GM18951 (cell line): ENCODE data around the gene KLF13.

Source experiments
- POLR2A ChIP-seq: IDR thresholded peaks from 4 replicates; pipeline ENCODE4 v1.6.1; 2011; ENCODE audit warnings: mild to moderate bottlenecking; ENCODE audit not compliant: insufficient read length, insufficient read depth; ENCODE audit errors: extremely low read depth
- in situ Hi-C: fragments of 300-500 bp; cut with MboI; formaldehyde crosslinking; loops from one replicate; pipeline ENCODE4 v1.12.0; 2022; ENCODE audit warnings: low sequenced_read_pairs, mixed read lengths, inconsistent platforms; ENCODE audit not compliant: unreplicated experiment

Gene KLF13

DNA sequence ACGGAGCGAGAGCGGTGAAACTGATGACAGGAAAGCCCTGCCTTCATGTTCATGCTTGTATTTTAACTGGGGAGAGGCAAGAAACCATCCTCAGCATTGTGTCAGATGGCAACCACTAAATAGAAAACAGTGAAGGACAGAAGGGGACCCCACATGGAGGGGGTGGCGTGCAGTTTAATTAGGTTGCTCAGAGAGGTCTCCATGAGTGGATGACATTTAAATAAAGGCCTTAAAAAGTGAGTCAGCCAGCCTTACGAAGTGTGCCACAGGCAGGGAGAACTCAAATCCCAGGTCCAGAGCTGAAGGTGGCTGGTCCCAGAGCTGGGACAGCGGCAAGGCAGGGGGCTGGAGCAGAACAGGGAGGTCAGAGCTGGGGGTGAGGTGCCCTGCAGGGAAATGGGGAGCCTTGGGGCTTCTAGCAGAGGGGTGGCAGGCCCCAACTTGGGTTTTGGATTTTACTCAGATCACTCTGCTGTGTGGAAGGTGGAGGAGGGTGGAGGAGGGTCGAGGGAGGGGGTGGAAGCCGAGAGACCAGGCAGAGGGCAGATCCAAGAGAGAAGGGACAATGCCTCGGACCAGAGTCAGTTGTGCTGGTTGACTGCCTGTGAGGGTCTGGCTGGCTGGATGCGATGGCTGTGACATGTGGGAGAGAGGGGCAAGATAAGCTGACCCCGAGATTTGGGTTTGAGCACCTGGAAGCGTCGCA, 73.7 kb downstream of the KLF13 start:
- in situ Hi-C loops = no loop called here
- no peak for TF ChIP-seq POLR2A

DNA sequence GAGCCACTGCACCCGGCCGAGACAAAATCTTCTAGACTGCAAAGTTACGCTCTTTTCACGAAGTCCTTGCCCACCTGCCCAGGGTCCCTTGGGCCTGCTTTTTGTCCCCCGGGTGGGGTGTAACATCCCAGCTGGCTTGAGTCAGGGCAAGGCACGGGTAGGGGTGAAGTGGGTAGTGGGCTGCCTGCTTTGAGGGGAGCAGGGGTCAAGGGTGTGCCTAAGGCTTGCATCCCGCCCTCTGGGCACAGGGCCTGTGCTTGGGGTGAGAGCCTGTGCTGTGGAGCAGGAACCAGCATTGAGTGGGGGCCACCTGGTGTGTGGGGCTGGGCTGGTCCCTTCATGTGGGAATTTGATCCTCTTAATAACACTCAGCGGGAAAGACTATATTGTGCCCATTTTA, 74.6 kb downstream of the KLF13 start:
- TF ChIP-seq POLR2A = no peak
- in situ Hi-C loops = no loop called here

GRCh38 chr15:31402003-31402402, 75.4 kb downstream of the KLF13 start:
- TF ChIP-seq POLR2A = no peak
- in situ Hi-C loops = no loop called here

- in situ Hi-C loops = no loop called here
- no peak for TF ChIP-seq POLR2A
These were observed 75.9 kb downstream of the KLF13 start for GRCh38 chr15:31402511-31403056.

DNA sequence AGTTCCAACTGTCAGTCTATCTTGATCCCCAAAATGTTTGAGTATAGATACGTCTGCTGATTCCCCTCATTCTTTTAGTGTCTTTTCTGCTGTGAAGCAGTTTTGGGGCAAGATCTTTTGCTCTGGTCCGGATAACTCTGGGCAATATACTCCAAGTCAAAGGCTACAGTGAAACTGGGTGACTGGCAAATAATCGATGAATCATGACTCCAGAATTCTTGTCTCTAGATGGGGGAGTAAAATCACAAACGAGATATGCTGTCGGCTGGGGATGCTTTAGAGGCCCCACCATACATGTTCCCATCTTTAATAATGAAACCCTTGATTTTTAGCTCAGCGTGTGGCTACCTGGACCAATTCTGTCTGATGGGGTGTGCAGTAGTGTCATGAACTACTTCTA, 76.5 kb downstream of the KLF13 start:
- TF ChIP-seq POLR2A = no peak
- in situ Hi-C loops = no loop called here

DNA sequence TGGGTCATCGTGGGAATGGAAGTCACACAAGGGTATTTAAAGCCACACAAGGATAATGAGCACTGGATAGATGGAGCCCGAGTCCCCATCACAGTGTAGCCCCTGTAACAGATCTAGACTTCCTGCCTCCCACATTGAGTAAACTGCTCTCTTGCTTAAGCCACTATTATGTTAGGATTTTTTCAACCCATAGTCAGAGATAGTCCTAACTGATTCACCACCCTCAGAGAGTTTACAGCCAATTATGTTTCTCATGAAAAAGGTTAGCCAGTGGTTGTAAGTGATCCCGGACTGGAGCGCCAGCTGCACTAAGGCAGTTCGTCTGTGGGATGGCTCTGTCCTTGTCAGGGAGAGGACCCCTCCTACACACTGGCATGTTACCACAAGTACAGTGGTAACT, 77.0 kb downstream of the KLF13 start:
- TF ChIP-seq POLR2A = no peak
- in situ Hi-C loops = no loop called here

- in situ Hi-C loops = no loop called here
- TF ChIP-seq POLR2A = no peak
These were observed 77.7 kb downstream of the KLF13 start for GRCh38 chr15:31404345-31404744.

GRCh38 chr15:31405200-31405920, 78.7 kb downstream of the KLF13 start:
- in situ Hi-C loops = no loop called here
- TF ChIP-seq POLR2A = no peak

DNA sequence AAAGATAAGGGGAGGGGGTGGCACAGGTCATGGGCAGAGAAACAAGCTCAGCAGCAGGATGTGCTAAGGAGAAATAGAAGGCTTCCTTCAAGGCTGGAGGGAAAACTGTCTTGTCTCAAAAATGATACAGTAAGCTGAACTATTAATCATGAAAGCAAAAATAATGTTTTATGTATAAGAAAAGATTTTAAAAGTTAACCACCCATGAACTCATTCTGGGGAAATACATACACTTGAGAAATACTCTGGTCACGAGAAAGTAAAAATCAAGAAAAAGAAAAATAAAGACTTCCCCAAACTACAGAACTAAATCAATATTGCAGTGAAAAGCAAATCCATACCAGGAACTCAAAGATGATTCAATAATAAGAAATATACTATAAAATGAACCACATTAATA, 80.7 kb downstream of the KLF13 start:
- in situ Hi-C loops = no loop called here
- no peak for TF ChIP-seq POLR2A

- no peak for TF ChIP-seq POLR2A
- in situ Hi-C loops = no loop called here
These were observed 81.2 kb downstream of the KLF13 start for GRCh38 chr15:31407851-31408250.

GRCh38 chr15:31408724-31409123, 82.1 kb downstream of the KLF13 start:
- no peak for TF ChIP-seq POLR2A
- in situ Hi-C loops = no loop called here

GRCh38 chr15:31409171-31409570, 82.5 kb downstream of the KLF13 start:
- TF ChIP-seq POLR2A = no peak
- in situ Hi-C loops = no loop called here

- no peak for TF ChIP-seq POLR2A
- in situ Hi-C loops = no loop called here
These were observed 86.2 kb downstream of the KLF13 start for GRCh38 chr15:31412824-31413223.

DNA sequence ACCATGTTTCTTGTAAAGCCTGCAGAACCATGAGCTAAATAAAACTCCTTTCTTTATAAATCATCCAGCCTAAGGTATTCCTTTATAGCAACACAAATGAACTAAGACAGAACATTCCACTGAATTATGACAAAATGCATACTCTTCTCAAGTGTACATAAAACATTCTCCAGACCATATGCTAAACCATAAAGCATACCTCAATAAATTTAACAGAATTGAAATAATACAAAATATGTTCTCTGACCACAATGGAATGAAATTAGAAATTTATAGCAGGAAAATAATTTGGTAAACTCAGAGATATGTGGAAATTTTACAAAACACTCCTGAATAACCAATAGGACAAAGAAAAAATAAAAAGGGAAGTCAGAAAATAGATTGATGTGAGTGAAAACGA, 88.6 kb downstream of the KLF13 start:
- in situ Hi-C loops = no loop called here

More for the DNA sequence above, 88.6 kb downstream of the KLF13 start:
- no peak for TF ChIP-seq POLR2A
